NT2/D1 (cell line): ENCODE data around the gene RBMS3.

Experiments used
- SUZ12 ChIP-seq: IDR thresholded peaks from 2 replicates; pipeline ENCODE4 v1.6.1; 2011; ENCODE audit not compliant: insufficient read length, insufficient read depth; ENCODE audit errors: extremely low read depth
- YY1 ChIP-seq: IDR thresholded peaks from 2 replicates; pipeline ENCODE4 v1.6.1; 2011; ENCODE audit not compliant: insufficient read length, insufficient read depth
- ZNF274 ChIP-seq: IDR thresholded peaks from 2 replicates; pipeline ENCODE4 v1.6.1; 2011; ENCODE audit warnings: mild to moderate bottlenecking, low read depth, low read length

DNA sequence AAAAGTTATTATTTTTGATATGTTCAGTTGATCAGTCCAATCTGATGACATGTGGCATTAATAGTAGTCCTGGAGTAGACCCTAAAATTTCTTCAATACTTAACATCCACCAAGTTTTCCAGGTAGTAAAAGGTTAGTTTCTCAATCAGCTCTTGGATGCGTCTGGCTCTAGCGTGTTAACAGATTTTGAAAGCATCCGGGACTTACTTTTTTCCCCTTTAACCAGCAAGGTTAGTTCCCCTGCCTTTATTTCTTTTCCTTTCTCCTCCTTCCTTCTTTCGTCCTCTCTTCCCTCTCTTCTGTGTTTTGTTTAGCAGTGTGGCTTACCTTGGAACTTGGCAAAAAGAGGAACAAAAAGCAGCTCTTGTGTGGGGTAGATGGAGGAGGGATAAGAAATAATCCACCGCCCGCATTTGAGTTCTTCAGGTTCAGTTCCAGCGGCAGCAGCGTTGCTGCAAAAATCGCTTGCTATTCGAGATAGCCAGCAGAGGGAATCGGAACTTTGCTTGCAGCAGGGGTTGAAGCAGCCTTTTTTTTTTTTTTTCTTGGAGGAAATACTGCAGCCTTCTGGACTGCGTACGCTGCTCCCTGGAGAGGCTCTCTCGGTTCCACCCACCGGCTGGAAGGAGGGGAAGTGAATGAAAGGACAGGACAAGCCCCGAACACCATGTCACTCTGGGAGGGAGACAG, at the start of gene RBMS3:
- no peak for TF ChIP-seq ZNF274
- no peak for TF ChIP-seq YY1
- no peak for TF ChIP-seq SUZ12
